H9 (cell line): ENCODE results near the gene WDHD1. TPM values are rescaled to one million over a fixed set of nuclear protein-coding genes. Genes with fewer than 3 reads are reported as not detected.

Source experiments
- DNase-seq: peaks from one replicate; pipeline ENCODE4 v3.0.0-alpha.2; 2017
- H2AFZ ChIP-seq: one replicate; pipeline ENCODE4 v1.6.1; 2013; ENCODE audit warnings: mild to moderate bottlenecking, low read length, control low read depth, moderate library complexity
- H2AK5ac ChIP-seq: 2 replicates; pipeline ENCODE4 v1.6.1; 2013; ENCODE audit warnings: low read length, control low read depth, mixed read lengths; ENCODE audit not compliant: insufficient read length
- H2BK120ac ChIP-seq: one replicate; pipeline ENCODE4 v1.6.1; 2013; ENCODE audit warnings: low read depth, mild to moderate bottlenecking, low read length, control low read depth, inconsistent platforms; ENCODE audit not compliant: poor library complexity, severe bottlenecking
- H2BK12ac ChIP-seq: 2 replicates; pipeline ENCODE4 v1.6.1; 2013; ENCODE audit warnings: low read length, control low read depth, mixed read lengths, low read depth; ENCODE audit not compliant: insufficient read length
- H2BK15ac ChIP-seq: 2 replicates; pipeline ENCODE4 v1.6.1; 2013; ENCODE audit warnings: low read depth, low read length, control low read depth
- H2BK20ac ChIP-seq: one replicate; pipeline ENCODE4 v1.6.1; 2013; ENCODE audit warnings: low read depth, mild to moderate bottlenecking, low read length, control low read depth, inconsistent platforms; ENCODE audit not compliant: poor library complexity, severe bottlenecking
- H2BK5ac ChIP-seq: 2 replicates; pipeline ENCODE4 v1.6.1; 2013; ENCODE audit warnings: low read length, control low read depth, mixed read lengths; ENCODE audit not compliant: insufficient read length
- H3K14ac ChIP-seq: 2 replicates; pipeline ENCODE4 v1.6.1; 2013; ENCODE audit warnings: low read length, control low read depth; ENCODE audit not compliant: insufficient read depth
- H3K18ac ChIP-seq: 2 replicates; pipeline ENCODE4 v1.6.1; 2013; ENCODE audit warnings: low read depth, mild to moderate bottlenecking, mixed read lengths, low read length, control low read depth; ENCODE audit not compliant: insufficient read length
- H3K23ac ChIP-seq: 2 replicates; pipeline ENCODE4 v1.6.1; 2013; ENCODE audit warnings: low read length, control low read depth, mixed read lengths, low read depth; ENCODE audit not compliant: insufficient read length
- H3K23me2 ChIP-seq: 2 replicates; pipeline ENCODE4 v1.6.1; 2013; ENCODE audit warnings: low read depth, mild to moderate bottlenecking, mixed read lengths, low read length, control low read depth; ENCODE audit not compliant: insufficient read length, poor library complexity, severe bottlenecking
- H3K27ac ChIP-seq: 2 replicates; pipeline ENCODE4 v1.5.1; 2013; ENCODE audit warnings: low read length, control low read depth, mixed read lengths, low read depth; ENCODE audit not compliant: insufficient read length
- H3K27me3 ChIP-seq: 2 replicates; pipeline ENCODE4 v1.6.1; 2013; ENCODE audit warnings: low read length, control low read depth, inconsistent platforms; ENCODE audit not compliant: insufficient read depth
- H3K4ac ChIP-seq: 2 replicates; pipeline ENCODE4 v1.6.1; 2013; ENCODE audit warnings: low read depth, mild to moderate bottlenecking, control low read depth, inconsistent platforms, low read length, moderate library complexity
- H3K4me1 ChIP-seq: 2 replicates; pipeline ENCODE4 v1.6.1; 2013; ENCODE audit warnings: low read length, control low read depth, inconsistent platforms; ENCODE audit not compliant: insufficient read depth
- H3K4me2 ChIP-seq: 2 replicates; pipeline ENCODE4 v1.6.1; 2013; ENCODE audit warnings: low read length, control low read depth, mixed read lengths; ENCODE audit not compliant: insufficient read length, insufficient read depth
- H3K56ac ChIP-seq: 2 replicates; pipeline ENCODE4 v1.6.1; 2013; ENCODE audit warnings: low read depth, mild to moderate bottlenecking, mixed read lengths, low read length, control low read depth; ENCODE audit not compliant: insufficient read length
- H3K79me1 ChIP-seq: 2 replicates; pipeline ENCODE4 v1.6.1; 2013; ENCODE audit warnings: low read depth, mild to moderate bottlenecking, moderate library complexity, low read length, control low read depth, inconsistent platforms; ENCODE audit not compliant: insufficient read depth, poor library complexity, severe bottlenecking
- H3K79me2 ChIP-seq: 2 replicates; pipeline ENCODE4 v1.6.1; 2013; ENCODE audit warnings: low read length, control low read depth, inconsistent platforms; ENCODE audit not compliant: insufficient read depth
- H3K9ac ChIP-seq: 2 replicates; pipeline ENCODE4 v1.6.1; 2013; ENCODE audit warnings: low read length, control low read depth, mixed read lengths; ENCODE audit not compliant: insufficient read length; ENCODE audit errors: extremely low read depth
- H3K9me3 ChIP-seq: one replicate; pipeline ENCODE4 v1.6.1; 2013; ENCODE audit warnings: low read depth, low read length, inconsistent platforms; ENCODE audit not compliant: control insufficient read depth
- H3T11ph ChIP-seq: one replicate; pipeline ENCODE4 v1.6.1; 2013; ENCODE audit warnings: mild to moderate bottlenecking, low read length, control low read depth, inconsistent platforms
- H4K20me1 ChIP-seq: one replicate; pipeline ENCODE4 v1.6.1; 2013; ENCODE audit not compliant: control insufficient read depth, insufficient read length, insufficient read depth
- H4K5ac ChIP-seq: 2 replicates; pipeline ENCODE4 v1.6.1; 2013; ENCODE audit warnings: low read depth, mild to moderate bottlenecking, mixed read lengths, low read length, control low read depth; ENCODE audit not compliant: insufficient read length
- H4K8ac ChIP-seq: replicated peaks from 2 replicates; pipeline ENCODE4 v1.6.1; 2013; ENCODE audit warnings: low read length, control low read depth, mixed read lengths, low read depth; ENCODE audit not compliant: insufficient read length
- H4K91ac ChIP-seq: 2 replicates; pipeline ENCODE4 v1.6.1; 2013; ENCODE audit warnings: low read depth, mild to moderate bottlenecking, moderate library complexity, mixed read lengths, low read length, control low read depth; ENCODE audit not compliant: insufficient read length
- H3K27ac Mint-ChIP-seq, 3 experiments: 2 replicates in 2 of 3; 3 replicates in 1 of 3; pipeline ENCODE4 v1.8.0; 2020 to 2021; ENCODE audit warnings: mixed read lengths in 3 of 3, mild to moderate bottlenecking in 1 of 3, moderate library complexity in 1 of 3
- H3K27me3 Mint-ChIP-seq: 2 replicates; pipeline ENCODE4 v1.8.0; 2021; ENCODE audit warnings: low read depth, mild to moderate bottlenecking, moderate library complexity, mixed read lengths
- H3K36me3 Mint-ChIP-seq, 3 experiments: 2 replicates in 2 of 3; 3 replicates in 1 of 3; pipeline ENCODE4 v1.8.0; 2020 to 2021; ENCODE audit warnings: low read depth in 3 of 3, mixed read lengths in 3 of 3; ENCODE audit not compliant: insufficient read depth in 1 of 3
- H3K4me1 Mint-ChIP-seq, 2 experiments: 2 replicates each; pipeline ENCODE4 v1.8.0; 2020; ENCODE audit warnings: mixed read lengths in 2 of 2
- H3K4me3 Mint-ChIP-seq, 2 experiments: 2 replicates in 1 of 2; 3 replicates in 1 of 2; pipeline ENCODE4 v1.8.0; 2020 to 2021; ENCODE audit warnings: mild to moderate bottlenecking in 2 of 2, mixed read lengths in 2 of 2, moderate library complexity in 1 of 2
- H3K9me3 Mint-ChIP-seq, 2 experiments: 2 replicates in 1 of 2; 3 replicates in 1 of 2; pipeline ENCODE4 v1.8.0; 2020; ENCODE audit warnings: mild to moderate bottlenecking in 2 of 2, mixed read lengths in 2 of 2, moderate library complexity in 1 of 2
- WGBS: extraction: QIAGEN DNeasy Blood & Tissue Kit; methylation state at CpG from one replicate; pipeline ENCODE4 v1.1.7; 2013; ENCODE audit warnings: missing lambda C conversion rate, low lambda C conversion rate, mixed read lengths; ENCODE audit not compliant: insufficient read length; ENCODE audit errors: extremely low coverage; 5-methylcytosine and 5-hydroxymethylcytosine counted together
- total RNA-seq: library from RNA; stranded (reverse); gene quantifications from 2 replicates; pipeline ENCODE4 v1.2.1, GENCODE V29; 2021
- TF ChIP-seq, protein P1 (sequence below): fragments of 200-600 bp; sonication (generic); conservative IDR thresholded peaks from 3 replicates; pipeline ENCODE4 v1.8.0; 2021; ENCODE audit warnings: antibody characterized with exemption, mild to moderate bottlenecking

Gene WDHD1
- total RNA-seq, 1 experiment from 2014 or later, result 93.7 TPM

DNA sequence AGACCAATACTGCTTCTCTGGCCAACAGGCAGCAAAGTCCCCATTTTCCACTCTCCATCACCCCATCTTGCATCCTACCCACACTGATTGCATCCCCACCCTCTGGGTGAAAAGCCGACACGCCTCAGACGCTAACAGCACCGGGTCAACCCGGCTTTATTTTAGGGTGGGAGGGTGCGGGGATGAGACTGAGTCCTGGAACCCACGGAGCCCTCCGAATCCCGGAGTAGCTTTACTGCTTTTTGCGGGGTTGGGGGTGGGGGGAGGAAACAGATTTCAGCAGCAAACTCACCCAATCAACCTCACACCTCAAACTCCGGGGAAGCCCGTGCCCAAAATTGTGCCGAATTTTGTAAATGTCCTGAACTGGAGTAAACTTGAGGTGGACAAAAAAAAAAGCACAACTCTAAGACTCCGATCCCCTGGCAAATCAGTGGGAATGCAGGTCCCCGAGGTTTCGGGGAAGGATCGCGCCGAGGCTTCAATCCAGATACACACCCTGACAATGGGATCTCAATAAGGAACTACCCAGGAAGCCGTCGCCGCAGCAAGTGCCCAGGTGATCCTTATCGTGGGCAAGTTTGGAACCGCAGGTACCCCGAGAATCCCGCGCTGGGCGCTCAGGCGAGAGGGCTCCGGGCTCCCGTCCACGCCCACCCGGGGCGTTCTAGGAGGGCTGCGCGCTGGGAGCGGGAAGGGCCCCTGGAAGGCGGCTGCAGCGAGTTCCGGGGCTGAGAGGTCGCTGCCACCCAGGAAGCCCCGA lies 125.3 kb downstream of the WDHD1 start:
- H3K36me3 Mint-ChIP-seq, result no peaks in the 10 kb centered on the region; a peak in 1 of 7 replicates
- no peak overlapping the region for H3K9ac ChIP-seq
- WGBS, result no CpG with 5 or more reads among the region's 42 CpGs

More for the DNA sequence above, 125.3 kb downstream of the WDHD1 start:
- Histone ChIP-seq H3K14ac (no peak overlapping the region; the same call in 1 of the 2 replicates), H3K27ac (no peak overlapping the region), H4K5ac (no peak overlapping the region), H3K56ac (no peak overlapping the region), H3T11ph (no peak overlapping the region), H4K20me1 (no peaks in the 10 kb centered on the region), H4K91ac (no peak overlapping the region), H3K4me1 (no peaks in the 10 kb centered on the region), H3K18ac (no peak overlapping the region), H3K4ac (no peak overlapping the region), H3K23ac (no peak overlapping the region), H2BK12ac (no peak overlapping the region), H4K8ac (no peak overlapping the region), H3K9me3 (no peaks in the 10 kb centered on the region), H2AFZ (no peak overlapping the region), H3K79me2 (no peaks in the 10 kb centered on the region), H3K23me2 (peaks cover 9% of the 10 kb centered on the region), H3K79me1 (no peaks in the 10 kb centered on the region), H2BK120ac (no peak overlapping the region), H3K4me2 (peak overlapping the region; percentile 90), H2BK15ac (no peak overlapping the region), H2BK5ac (no peak overlapping the region), H3K27me3 (peaks cover 13% of the 10 kb centered on the region; the same call in 1 of the 2 replicates), H2BK20ac (no peak overlapping the region), H2AK5ac (no peak overlapping the region)
- DNase-seq, result no peak
- Mint-ChIP-seq H3K27me3 (peaks cover 43% of the 10 kb centered on the region), H3K9me3 (no peaks in the 10 kb centered on the region), H3K27ac (no peak overlapping the region), H3K4me3 (peak overlapping the region; percentile 72 to 85), H3K4me1 (peaks cover 7 to 8% of the 10 kb centered on the region in 2 experiments)
- TF ChIP-seq, protein P1, sequence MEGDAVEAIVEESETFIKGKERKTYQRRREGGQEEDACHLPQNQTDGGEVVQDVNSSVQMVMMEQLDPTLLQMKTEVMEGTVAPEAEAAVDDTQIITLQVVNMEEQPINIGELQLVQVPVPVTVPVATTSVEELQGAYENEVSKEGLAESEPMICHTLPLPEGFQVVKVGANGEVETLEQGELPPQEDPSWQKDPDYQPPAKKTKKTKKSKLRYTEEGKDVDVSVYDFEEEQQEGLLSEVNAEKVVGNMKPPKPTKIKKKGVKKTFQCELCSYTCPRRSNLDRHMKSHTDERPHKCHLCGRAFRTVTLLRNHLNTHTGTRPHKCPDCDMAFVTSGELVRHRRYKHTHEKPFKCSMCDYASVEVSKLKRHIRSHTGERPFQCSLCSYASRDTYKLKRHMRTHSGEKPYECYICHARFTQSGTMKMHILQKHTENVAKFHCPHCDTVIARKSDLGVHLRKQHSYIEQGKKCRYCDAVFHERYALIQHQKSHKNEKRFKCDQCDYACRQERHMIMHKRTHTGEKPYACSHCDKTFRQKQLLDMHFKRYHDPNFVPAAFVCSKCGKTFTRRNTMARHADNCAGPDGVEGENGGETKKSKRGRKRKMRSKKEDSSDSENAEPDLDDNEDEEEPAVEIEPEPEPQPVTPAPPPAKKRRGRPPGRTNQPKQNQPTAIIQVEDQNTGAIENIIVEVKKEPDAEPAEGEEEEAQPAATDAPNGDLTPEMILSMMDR, result no peak
